ENCODE measurements around the gene OR2T12.
"Not testable (repeated sequence)": the region's sequence is repeated elsewhere in the genome, so short reads cannot be mapped to it uniquely, and the experiment has no call there.

DNA sequence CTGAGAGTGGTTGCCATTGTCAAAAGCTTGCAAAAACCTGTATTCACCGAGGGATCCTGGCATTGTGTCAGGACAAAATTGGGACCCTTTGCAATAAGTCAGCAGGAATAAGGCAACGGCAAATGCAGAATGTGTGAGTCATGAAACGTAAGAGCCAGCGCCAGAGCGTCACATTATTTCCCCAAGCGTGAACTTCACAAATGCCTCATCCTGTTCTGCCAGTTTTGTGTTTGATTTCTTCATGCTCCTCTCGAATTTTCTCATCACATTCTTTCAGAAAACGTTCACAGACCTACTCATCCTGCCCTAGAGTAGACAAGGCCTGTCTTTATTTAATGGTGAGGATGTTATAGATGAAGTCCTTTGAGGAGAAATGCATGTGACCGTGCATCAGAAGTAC is 2.4 kb upstream of the OR2T12 start:
- TF ChIP-seq, protein P1, sequence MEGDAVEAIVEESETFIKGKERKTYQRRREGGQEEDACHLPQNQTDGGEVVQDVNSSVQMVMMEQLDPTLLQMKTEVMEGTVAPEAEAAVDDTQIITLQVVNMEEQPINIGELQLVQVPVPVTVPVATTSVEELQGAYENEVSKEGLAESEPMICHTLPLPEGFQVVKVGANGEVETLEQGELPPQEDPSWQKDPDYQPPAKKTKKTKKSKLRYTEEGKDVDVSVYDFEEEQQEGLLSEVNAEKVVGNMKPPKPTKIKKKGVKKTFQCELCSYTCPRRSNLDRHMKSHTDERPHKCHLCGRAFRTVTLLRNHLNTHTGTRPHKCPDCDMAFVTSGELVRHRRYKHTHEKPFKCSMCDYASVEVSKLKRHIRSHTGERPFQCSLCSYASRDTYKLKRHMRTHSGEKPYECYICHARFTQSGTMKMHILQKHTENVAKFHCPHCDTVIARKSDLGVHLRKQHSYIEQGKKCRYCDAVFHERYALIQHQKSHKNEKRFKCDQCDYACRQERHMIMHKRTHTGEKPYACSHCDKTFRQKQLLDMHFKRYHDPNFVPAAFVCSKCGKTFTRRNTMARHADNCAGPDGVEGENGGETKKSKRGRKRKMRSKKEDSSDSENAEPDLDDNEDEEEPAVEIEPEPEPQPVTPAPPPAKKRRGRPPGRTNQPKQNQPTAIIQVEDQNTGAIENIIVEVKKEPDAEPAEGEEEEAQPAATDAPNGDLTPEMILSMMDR (IDR thresholded peaks at IDR 0.05), result not testable (repeated sequence)
- not testable (repeated sequence) for TF ChIP-seq POLR2A (IDR thresholded peaks at IDR 0.05)

All from testis (tissue), 2 donors.